ENCODE measurements around the gene EMCN.
"Not testable (repeated sequence)": the region's sequence is repeated elsewhere in the genome, so short reads cannot be mapped to it uniquely, and the experiment has no call there.

The EMCN gene

GRCh38 chr4:100369871-100370270 lies 148.0 kb downstream of the EMCN start:
- DNase-seq, result no peak

- DNase-seq, result no peak
These were observed 150.4 kb downstream of the EMCN start for GRCh38 chr4:100367451-100367850.

- DNase-seq, result no peak
These were observed 151.6 kb downstream of the EMCN start for GRCh38 chr4:100366213-100366612.

DNA sequence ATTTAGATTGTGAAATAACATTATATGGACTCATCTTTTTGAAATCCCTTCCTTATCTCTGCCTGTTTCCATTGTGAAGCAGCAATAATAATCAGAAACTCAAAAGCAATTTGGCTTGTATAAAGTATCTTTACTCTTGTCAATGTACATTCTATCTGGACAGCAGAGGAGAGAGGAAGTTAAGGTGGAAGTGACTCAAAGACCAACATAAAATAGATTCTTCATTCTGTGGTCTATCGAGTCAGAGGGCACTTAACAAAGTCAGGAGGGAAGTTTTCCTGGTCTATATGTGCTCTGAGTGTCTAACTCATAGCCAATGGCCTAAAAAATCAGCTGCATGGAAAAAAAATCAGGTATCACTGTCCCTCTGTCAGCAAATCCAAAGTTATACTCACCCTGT lies 155.5 kb downstream of the EMCN start:
- no peak for DNase-seq

DNA sequence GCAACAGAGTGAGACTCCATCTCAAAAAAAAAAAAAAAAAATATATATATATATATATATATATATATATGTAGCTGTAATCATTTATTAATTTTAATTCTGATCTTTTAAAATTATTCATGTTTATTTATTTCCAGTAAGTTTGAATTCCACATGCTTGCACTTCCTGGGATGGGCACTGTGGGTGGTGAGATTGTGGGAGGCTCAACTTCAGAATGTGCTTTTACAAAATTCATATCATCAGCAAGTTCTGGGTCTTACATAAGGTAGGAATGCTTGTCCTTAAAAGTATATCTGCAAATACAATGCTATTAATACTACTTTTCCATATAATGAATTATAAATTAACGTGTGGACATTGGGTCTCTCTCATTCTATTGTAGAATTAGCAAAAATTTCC lies 156.5 kb downstream of the EMCN start:
- no peak for DNase-seq

- DNase-seq, result no peak
These were observed 157.6 kb downstream of the EMCN start for GRCh38 chr4:100360211-100360610.

DNA sequence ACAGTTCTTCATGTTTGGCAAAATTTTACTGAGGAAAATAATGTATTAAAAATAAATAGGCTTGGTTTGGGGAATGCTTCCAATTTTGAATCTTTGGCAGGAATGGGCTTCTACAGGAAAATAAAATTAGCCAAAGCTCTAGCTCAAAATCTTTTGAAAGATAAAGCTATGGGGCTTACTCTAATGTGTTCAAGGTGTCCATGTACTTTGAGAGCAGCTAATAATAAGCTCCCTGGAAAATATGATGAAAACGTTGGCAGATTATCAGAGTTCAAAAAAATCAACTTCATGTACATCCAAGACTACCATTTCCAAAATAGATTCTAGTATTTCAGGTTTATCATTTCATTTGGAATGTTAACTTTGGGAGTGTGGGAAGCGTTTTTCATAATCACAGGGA lies 158.4 kb downstream of the EMCN start:
- DNase-seq, result no peak

DNA sequence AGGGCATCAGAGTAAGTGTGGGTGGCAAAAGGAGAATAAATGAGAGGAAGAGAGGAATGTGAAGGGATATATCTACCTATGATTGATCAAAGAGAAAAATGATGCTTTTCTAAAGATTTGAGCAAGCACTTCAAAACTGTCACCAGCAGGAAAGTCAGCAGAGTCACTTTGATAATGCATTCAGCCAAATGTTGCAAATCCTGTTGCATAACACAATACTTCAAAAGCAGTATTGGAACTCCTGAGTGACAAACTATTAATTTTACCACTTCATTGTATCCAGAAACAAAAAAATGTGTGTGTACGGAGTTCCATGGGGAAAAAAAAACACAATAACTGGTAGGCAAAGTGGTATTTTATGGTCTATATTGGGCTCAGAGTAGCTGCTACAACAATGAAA lies 160.3 kb downstream of the EMCN start:
- no peak for DNase-seq

GRCh38 chr4:100356172-100356571 lies 161.7 kb downstream of the EMCN start:
- DNase-seq, result no peak

GRCh38 chr4:100352352-100352751 lies 165.5 kb downstream of the EMCN start:
- DNase-seq, result not testable (repeated sequence)

GRCh38 chr4:100348473-100348872 lies 169.3 kb downstream of the EMCN start:
- DNase-seq, result no peak

DNA sequence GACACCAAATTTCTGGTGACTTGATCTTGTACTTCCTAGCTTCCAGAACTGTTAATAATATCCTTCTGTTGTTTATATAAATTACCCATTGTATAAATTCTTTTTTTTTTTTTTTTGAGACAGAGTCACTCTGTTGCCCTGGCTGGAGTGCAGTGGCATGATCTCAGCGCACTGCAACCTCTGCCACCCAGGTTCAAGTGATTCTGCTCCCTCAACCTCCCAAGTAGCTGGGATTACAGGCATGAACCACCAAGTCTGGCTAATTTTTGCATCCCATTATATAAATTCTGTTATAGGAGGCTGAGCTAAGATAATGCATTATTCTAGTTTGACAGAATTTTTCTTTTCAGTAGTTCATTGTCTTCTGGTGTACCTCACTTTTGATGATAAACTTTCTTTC lies 170.6 kb downstream of the EMCN start:
- DNase-seq, result no peak

DNA sequence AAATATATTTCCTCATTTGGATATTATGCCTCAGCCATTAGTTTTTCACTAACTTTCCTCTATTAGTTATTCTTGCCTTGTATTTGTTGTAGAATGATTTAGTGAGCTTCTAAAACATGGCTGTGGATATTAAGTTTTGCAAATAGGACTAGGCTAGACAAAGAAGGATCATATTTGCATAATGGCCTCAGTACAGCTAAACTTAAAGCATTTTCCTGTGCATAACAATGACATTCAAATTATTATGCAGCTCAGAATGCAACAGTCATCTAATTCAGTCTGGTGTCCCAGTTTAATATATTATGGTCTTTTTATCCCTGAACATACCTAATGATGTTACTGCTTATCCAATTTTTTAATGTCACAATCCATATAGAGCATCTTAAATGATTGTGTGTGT lies 172.2 kb downstream of the EMCN start:
- no peak for DNase-seq
